Spleen (tissue), 11 donors: Measurements from ENCODE around the gene TMEM117. TPM values are rescaled to one million over a fixed set of nuclear protein-coding genes. Genes with fewer than 3 reads are reported as not detected.

ENCODE experiments used
- DNase-seq: peaks from one replicate; pipeline ENCODE4 v3.0.0-alpha.2; 2020
- H3K27ac ChIP-seq, 8 donors: fragments of 200-600 bp; sonication (generic) in 7 of 8; 1 replicate in 4 of 8; 2 replicates in 4 of 8; pipeline versions ENCODE4 v1.5.0 to v1.8.0; 2016 to 2021; ENCODE audit warnings: inconsistent platforms in 4 of 8, mild to moderate bottlenecking in 4 of 8, moderate library complexity in 1 of 8
- H3K27me3 ChIP-seq, 7 donors: fragments of 200-600 bp; sonication (generic) in 6 of 7; replicated peaks in 1 of 7; 1 replicate in 4 of 7; 2 replicates in 3 of 7; pipeline versions ENCODE4 v1.5.0 to v1.8.0; 2016 to 2021; ENCODE audit warnings: inconsistent platforms in 3 of 7, mild to moderate bottlenecking in 1 of 7
- H3K36me3 ChIP-seq, 6 donors: fragments of 200-600 bp; sonication (generic) in 5 of 6; 1 replicate in 4 of 6; 2 replicates in 2 of 6; pipeline versions ENCODE4 v1.5.0 to v1.8.0; 2016 to 2021; ENCODE audit warnings: inconsistent platforms in 2 of 6
- H3K4me1 ChIP-seq, 6 donors: fragments of 200-600 bp; sonication (generic) in 5 of 6; 1 replicate in 3 of 6; 2 replicates in 3 of 6; pipeline versions ENCODE4 v1.5.0 to v1.8.0; 2016 to 2021; ENCODE audit warnings: inconsistent platforms in 3 of 6
- H3K4me3 ChIP-seq, 8 donors: fragments of 200-600 bp; sonication (generic) in 7 of 8; 1 replicate in 4 of 8; 2 replicates in 4 of 8; pipeline versions ENCODE4 v1.5.0 to v1.8.0; 2016 to 2021; ENCODE audit warnings: inconsistent platforms in 4 of 8, mild to moderate bottlenecking in 4 of 8, moderate library complexity in 2 of 8
- H3K9me3 ChIP-seq, 8 donors: fragments of 200-600 bp; sonication (generic) in 7 of 8; 1 replicate in 4 of 8; 2 replicates in 4 of 8; pipeline versions ENCODE4 v1.5.0 to v1.8.0; 2016 to 2021; ENCODE audit warnings: inconsistent platforms in 4 of 8
- CTCF ChIP-seq, 11 experiments: fragments of 200-600 bp in 7 of 11; fragments of 450-650 bp in 4 of 11; sonication (generic) in 4 of 11; IDR thresholded peaks in 8 of 11; conservative IDR thresholded peaks in 3 of 11; 1 replicate in 7 of 11; 2 replicates in 4 of 11; pipeline versions ENCODE4 v1.4.0 to v1.8.0; 2016 to 2021; ENCODE audit warnings: antibody characterized with exemption in 11 of 11, inconsistent platforms in 4 of 11, mild to moderate bottlenecking in 1 of 11
- POLR2A ChIP-seq, 3 donors: fragments of 450-650 bp; IDR thresholded peaks; one replicate each; pipeline ENCODE4 v1.5.1; 2017; ENCODE audit warnings: antibody characterized with exemption in 3 of 3, mild to moderate bottlenecking in 1 of 3
- POLR2AphosphoS5 ChIP-seq, 3 donors: sonication (generic); formaldehyde crosslinking; IDR thresholded peaks; one replicate each; pipeline ENCODE4 v1.5.1; 2017; ENCODE audit warnings: antibody characterized with exemption in 3 of 3
- WGBS, 5 donors: extraction: QIAGEN DNeasy Blood & Tissue Kit in 3 of 5; methylation state at CpG; one replicate each; pipeline versions ENCODE4 v1.1.5 to v1.1.7; 2013 to 2018; 5-methylcytosine and 5-hydroxymethylcytosine counted together
- intact Hi-C: fragments of 100-400 bp; cut with DNase I; formaldehyde crosslinking; loops from one replicate; pipeline ENCODE4 v1.15.0; 2023; ENCODE audit warnings: low total_unique reads
- polyA plus RNA-seq, 3 donors: library from polyadenylated mRNA; stranded (reverse); fragments of 200-250 nt; gene quantifications; one replicate each; pipeline ENCODE4 v1.2.1, GENCODE V29; 2013
- total RNA-seq, 7 donors: library from RNA; depleted of rRNA in 3 of 7; stranded (reverse); fragments of >200 nt in 3 of 7; fragmentation: NEBNext Ultra II Directional in 4 of 7; extraction: Animal tissue kit (Norgen Biotek cat#: 25700) in 4 of 7; gene quantifications; one replicate each; pipeline versions ENCODE4 v1.1.0 to v1.2.1, GENCODE V29; 2016 to 2021
- donor health status: healthy with polysubstance abuse.
- donor health status: DM: no; HTN: no; CAD: no; lungs with moderate emphysema.
- donor health status: DM: no; HTN: no; CAD: no.
- donor health status: Bipolar disorder and iron deficiency.
- donor health status: healthy.
- donor health status: DM: no; HTN: no; CAD: no.
- donor health status: DM: yes; HTN: yes; CAD: no.

Gene TMEM117
- total and polyA plus RNA-seq, 10 donors = 1.7 to 24.5 (median 5.0) TPM

- Histone ChIP-seq H3K4me1 (no peaks in the 10 kb centered on the region), H3K9me3 (no peaks in the 10 kb centered on the region), H3K27me3 (no peaks in the 10 kb centered on the region), H3K4me3 (no peak overlapping the region), H3K36me3 (no peaks in the 10 kb centered on the region), H3K27ac (no peak overlapping the region)
- intact Hi-C loops = no loop called here
- no peak for TF ChIP-seq POLR2A (IDR thresholded peaks at IDR 0.05)
- no peak for TF ChIP-seq POLR2AphosphoS5 (IDR thresholded peaks at IDR 0.05)
- no peak for TF ChIP-seq CTCF (IDR thresholded peaks at IDR 0.05 in 8 of 11, conservative IDR thresholded peaks at IDR 0.05 in 3 of 11)
- no peak for DNase-seq
- WGBS, 5 donors = 88 to 95% (median 90%) methylated on average over 1 of the region's 1 CpG
These were observed 252.8 kb downstream of the TMEM117 start for GRCh38 chr12:44088647-44089046.

- no peak for DNase-seq
- Histone ChIP-seq H3K27ac (no peak overlapping the region), H3K4me1 (no peaks in the 10 kb centered on the region), H3K9me3 (peaks cover 0 to 8% (median 0%) of the 10 kb centered on the region in 8 donors), H3K4me3 (no peak overlapping the region), H3K36me3 (no peaks in the 10 kb centered on the region), H3K27me3 (no peaks in the 10 kb centered on the region)
- 88 to 95% (median 93%) methylated on average over 3 of the region's 3 CpGs for WGBS, 5 donors
- TF ChIP-seq CTCF (IDR thresholded peaks at IDR 0.05 in 8 of 11, conservative IDR thresholded peaks at IDR 0.05 in 3 of 11) (no peak), POLR2A (IDR thresholded peaks at IDR 0.05) (no peak), POLR2AphosphoS5 (IDR thresholded peaks at IDR 0.05) (no peak)
- intact Hi-C loops = no loop called here
These were observed 256.2 kb downstream of the TMEM117 start for GRCh38 chr12:44091948-44092606.

- no peak overlapping the region for H3K27ac ChIP-seq
- H3K4me3 ChIP-seq = no peak overlapping the region
- H3K36me3 ChIP-seq = no peaks in the 10 kb centered on the region
- WGBS, 5 donors = 56 to 72% (median 63%) methylated on average over 1 of the region's 1 CpG
- H3K9me3 ChIP-seq = peaks cover 0 to 9% (median 2%) of the 10 kb centered on the region in 8 donors
- intact Hi-C loops = no loop called here
- no peaks in the 10 kb centered on the region for H3K4me1 ChIP-seq
- no peaks in the 10 kb centered on the region for H3K27me3 ChIP-seq
- TF ChIP-seq CTCF (IDR thresholded peaks at IDR 0.05 in 8 of 11, conservative IDR thresholded peaks at IDR 0.05 in 3 of 11) = no peak
- TF ChIP-seq POLR2AphosphoS5 (IDR thresholded peaks at IDR 0.05) = no peak
- no peak for TF ChIP-seq POLR2A (IDR thresholded peaks at IDR 0.05)
- DNase-seq = no peak
These were observed 262.9 kb downstream of the TMEM117 start for GRCh38 chr12:44098786-44099185.

GRCh38 chr12:44099486-44099885 is 263.6 kb downstream of the TMEM117 start:
- Histone ChIP-seq H3K27me3 (no peaks in the 10 kb centered on the region), H3K27ac (no peak overlapping the region), H3K4me3 (no peak overlapping the region), H3K4me1 (no peaks in the 10 kb centered on the region), H3K36me3 (no peaks in the 10 kb centered on the region), H3K9me3 (peaks cover 0 to 9% (median 2%) of the 10 kb centered on the region in 8 donors)
- WGBS, 5 donors = 79 to 94% (median 89%) methylated on average over 1 of the region's 1 CpG
- DNase-seq = no peak
- intact Hi-C loops = no loop called here
- TF ChIP-seq CTCF (IDR thresholded peaks at IDR 0.05 in 8 of 11, conservative IDR thresholded peaks at IDR 0.05 in 3 of 11) = no peak
- TF ChIP-seq POLR2AphosphoS5 (IDR thresholded peaks at IDR 0.05) = no peak
- no peak for TF ChIP-seq POLR2A (IDR thresholded peaks at IDR 0.05)
